HCT116 (cell line): Measurements from ENCODE around the gene ABLIM1. TPM values are rescaled to one million over a fixed set of nuclear protein-coding genes. Genes with fewer than 3 reads are reported as not detected.

ENCODE experiments used
- ATAC-seq: fragments of 200-7000 bp; cut with Tn5 transposase; 2 replicates; pipeline ENCODE4 v1.9.1; 2020; ENCODE audit warnings: mild to moderate bottlenecking, moderate library complexity
- BruUV-seq: library from RNA; stranded (reverse); fragments of 400-500 nt; replicated peaks from 2 replicates; lab custom pipeline; 2021; lab: Mats Ljungman, UMichigan
- CTCF ChIA-PET: fragments of 300-600 bp; sonication (Branson Sonifier 250); formaldehyde crosslinking; loops from one replicate; lab custom pipeline; 2021; ENCODE audit warnings: antibody characterized with exemption; lab: Charles Lee
- POLR2A ChIA-PET: fragments of 300-600, 350-600 bp; sonication (Branson Sonifier 250); formaldehyde crosslinking; loops from one replicate; lab custom pipeline; 2021; ENCODE audit warnings: antibody characterized with exemption; lab: Charles Lee
- RAD21 ChIA-PET, 2 experiments: fragments of 300-600 bp; sonication (Branson Sonifier 250); formaldehyde crosslinking; loops; one replicate each; lab custom pipeline; 2023; ENCODE audit warnings: low total read pairs in 2 of 2; ENCODE audit not compliant: uncharacterized antibody in 2 of 2, unreplicated experiment in 2 of 2, low non-redundant PET in 1 of 2; lab: Charles Lee
- DNase-seq: peaks from one replicate; pipeline ENCODE4 v3.0.0-alpha.2; 2010; ENCODE audit warnings: low read depth, low spot score
- H2AFZ ChIP-seq: fragments of 200-600 bp; shearing (Covaris generic), sonication (generic); 2 replicates; pipeline ENCODE4 v1.6.1; 2017; ENCODE audit warnings: low read depth, mixed run types, mixed read lengths, antibody characterized with exemption, low read length; ENCODE audit not compliant: poor library complexity, severe bottlenecking
- H3K27ac ChIP-seq: 2 replicates; pipeline ENCODE4 v1.5.1; 2012; ENCODE audit warnings: low read depth, low read length
- H3K27me3 ChIP-seq: fragments of 200-600 bp; sonication (generic); 2 replicates; pipeline ENCODE4 v1.6.1; 2016; ENCODE audit warnings: mixed run types, low read length, mixed read lengths; ENCODE audit not compliant: insufficient read depth
- H3K36me3 ChIP-seq, 2 experiments: fragments of 200-500 bp in 1 of 2; fragments of 200-600 bp in 1 of 2; sonication (Bioruptor generic) in 1 of 2; sonication (generic) in 1 of 2; 2 replicates each; pipeline versions ENCODE4 v1.5.1 to v1.6.1; 2014 to 2016; ENCODE audit warnings: low read length in 2 of 2, inconsistent platforms in 1 of 2, mixed read lengths in 1 of 2, mixed run types in 1 of 2; ENCODE audit not compliant: insufficient read depth in 2 of 2, control insufficient read depth in 1 of 2
- H3K4me1 ChIP-seq, 2 experiments: fragments of 200-600 bp in 1 of 2; sonication (generic) in 1 of 2; 2 replicates each; pipeline versions ENCODE4 v1.5.1 to v1.6.1; 2012 to 2017; ENCODE audit warnings: low read length in 2 of 2, inconsistent platforms in 1 of 2, mild to moderate bottlenecking in 1 of 2, mixed read lengths in 1 of 2, mixed run types in 1 of 2, moderate library complexity in 1 of 2; ENCODE audit not compliant: insufficient read depth in 2 of 2, control insufficient read depth in 1 of 2
- H3K4me2 ChIP-seq: fragments of 200-600 bp; sonication (generic); 2 replicates; pipeline ENCODE4 v1.6.1; 2017; ENCODE audit warnings: mixed run types, low read length, mixed read lengths
- H3K4me3 ChIP-seq, 2 experiments: fragments of 200-600 bp in 1 of 2; sonication (generic) in 1 of 2; replicated peaks in 1 of 2; 2 replicates each; pipeline ENCODE4 v1.5.1; 2011 to 2016; ENCODE audit warnings: low read length in 2 of 2, control low read depth in 1 of 2, low read depth in 1 of 2, mild to moderate bottlenecking in 1 of 2, mixed read lengths in 1 of 2, mixed run types in 1 of 2
- H3K79me2 ChIP-seq: fragments of 200-600 bp; sonication (generic); 2 replicates; pipeline ENCODE4 v1.6.1; 2017; ENCODE audit warnings: mild to moderate bottlenecking, mixed run types, low read length, moderate library complexity, mixed read lengths; ENCODE audit not compliant: insufficient read depth
- H3K9ac ChIP-seq: fragments of 200-600 bp; sonication (generic); 2 replicates; pipeline ENCODE4 v1.6.1; 2016; ENCODE audit warnings: low read length, mixed read lengths
- H3K9me2 ChIP-seq: fragments of 200-600 bp; sonication (generic), shearing (Covaris generic); 2 replicates; pipeline ENCODE4 v1.6.1; 2017; ENCODE audit warnings: mixed run types, mild to moderate bottlenecking, moderate library complexity; ENCODE audit not compliant: insufficient read depth
- H3K9me3 ChIP-seq, 2 experiments: fragments of 200-500 bp in 1 of 2; fragments of 200-600 bp in 1 of 2; sonication (Bioruptor generic) in 1 of 2; sonication (generic) in 1 of 2; 2 replicates each; pipeline ENCODE4 v1.6.1; 2014 to 2017; ENCODE audit warnings: low read length in 2 of 2, mixed read lengths in 2 of 2, inconsistent platforms in 1 of 2, low read depth in 1 of 2, mild to moderate bottlenecking in 1 of 2, mixed run types in 1 of 2, moderate library complexity in 1 of 2; ENCODE audit not compliant: control insufficient read depth in 1 of 2, insufficient read depth in 1 of 2
- H4K20me1 ChIP-seq: fragments of 200-600 bp; sonication (generic), shearing (Covaris generic); 2 replicates; pipeline ENCODE4 v1.6.1; 2017; ENCODE audit warnings: mixed run types, mild to moderate bottlenecking, moderate library complexity; ENCODE audit not compliant: insufficient read depth
- CTCF ChIP-seq, 3 experiments: fragments of 200-600 bp in 1 of 3; sonication (generic) in 1 of 3; IDR thresholded peaks in 2 of 3; conservative IDR thresholded peaks in 1 of 3; 2 replicates each; pipeline ENCODE4 v1.5.1; 2012 to 2017; ENCODE audit warnings: low read depth in 2 of 3, low read length in 2 of 3, antibody characterized with exemption in 1 of 3, borderline replicate concordance in 1 of 3, control low read depth in 1 of 3, mild to moderate bottlenecking in 1 of 3, mixed read lengths in 1 of 3, mixed run types in 1 of 3, moderate library complexity in 1 of 3; ENCODE audit not compliant: insufficient read depth in 1 of 3
- EGR1 ChIP-seq: IDR thresholded peaks from 2 replicates; pipeline ENCODE4 v1.6.1; 2012; ENCODE audit warnings: low read depth
- EZH2 ChIP-seq: fragments of 200-600 bp; sonication (generic); IDR thresholded peaks from 2 replicates; pipeline ENCODE4 v1.6.1; 2017; ENCODE audit warnings: antibody characterized with exemption, mixed run types
- FOSL1 ChIP-seq: IDR thresholded peaks from 2 replicates; pipeline ENCODE4 v1.6.1; 2012; ENCODE audit warnings: low read depth
- JUND ChIP-seq: IDR thresholded peaks from 2 replicates; pipeline ENCODE4 v1.6.1; 2012
- MAX ChIP-seq: IDR thresholded peaks from 2 replicates; pipeline ENCODE4 v1.6.1; 2012
- POLR2AphosphoS5 ChIP-seq: IDR thresholded peaks from 2 replicates; pipeline ENCODE4 v1.6.1; 2011; ENCODE audit warnings: mild to moderate bottlenecking, low read depth, low read length, moderate library complexity
- RAD21 ChIP-seq: IDR thresholded peaks from 2 replicates; pipeline ENCODE4 v1.6.1; 2012; ENCODE audit warnings: low read depth, mild to moderate bottlenecking
- REST ChIP-seq: IDR thresholded peaks from 2 replicates; pipeline ENCODE4 v1.6.1; 2012; ENCODE audit warnings: low read depth
- SIN3A ChIP-seq: IDR thresholded peaks from 2 replicates; pipeline ENCODE4 v1.6.1; 2012; ENCODE audit warnings: low read depth
- SP1 ChIP-seq: IDR thresholded peaks from 2 replicates; pipeline ENCODE4 v1.6.1; 2012; ENCODE audit warnings: low read depth
- ZBTB33 ChIP-seq: IDR thresholded peaks from 2 replicates; pipeline ENCODE4 v1.6.1; 2011; ENCODE audit warnings: mild to moderate bottlenecking, low read length, moderate library complexity; ENCODE audit not compliant: insufficient replicate concordance; ENCODE audit errors: extremely low read depth
- intact Hi-C: fragments of 100-400 bp; cut with micrococcal nuclease; formaldehyde crosslinking; loops from 2 replicates; pipeline ENCODE4 v1.10.0; 2022
- total RNA-seq: library from RNA; stranded (reverse); gene quantifications from one replicate; pipeline ENCODE4 v1.2.1, GENCODE V29; 2021; ENCODE audit not compliant: unreplicated experiment

ABLIM1 gene
- total RNA-seq, 1 experiment from 2014 or later, result 96.2 TPM

GRCh38 chr10:114507449-114507848 lies 150.6 kb downstream of the ABLIM1 start:
- no peaks in the 10 kb centered on the region for H4K20me1 ChIP-seq
- POLR2A ChIA-PET, result no interaction called here
- H3K27ac ChIP-seq, result no peak overlapping the region
- H3K4me3 ChIP-seq, result no peak overlapping the region
- intact Hi-C loops, result no loop called here
- no peaks in the 10 kb centered on the region for H3K36me3 ChIP-seq
- H3K79me2 ChIP-seq, result peaks cover 48% of the 10 kb centered on the region
- CTCF ChIA-PET, result no interaction called here
- RAD21 ChIA-PET, result no interaction called here
- TF ChIP-seq RAD21, result no peak
- H3K4me2 ChIP-seq, result peak overlapping the region; percentile 15; the same call in 1 of the 2 replicates
- no peaks in the 10 kb centered on the region for H3K9me2 ChIP-seq
- BruUV-seq, result no TSS peak
- no peaks in the 10 kb centered on the region for H3K27me3 ChIP-seq
- DNase-seq (no peak), ATAC-seq (peak; percentile 82)
- no peaks in the 10 kb centered on the region for H3K9me3 ChIP-seq
- H2AFZ ChIP-seq, result no peak overlapping the region
- no peak overlapping the region for H3K9ac ChIP-seq
- H3K4me1 ChIP-seq, result peaks cover 18% of the 10 kb centered on the region in 2 experiments

- no TSS peak for BruUV-seq
- ATAC-seq (no peak), DNase-seq (no peak)
- intact Hi-C loops, result no loop called here
- TF ChIP-seq CTCF (IDR thresholded peaks at IDR 0.05 in 2 of 3, conservative IDR thresholded peaks at IDR 0.05 in 1 of 3; ENCODE audit: borderline replicate concordance in 1 of 3, insufficient read depth in 1 of 3, low read depth in 2 of 3, low read length in 2 of 3) (no peak), REST (no peak), ZBTB33 (no peak), RAD21 (no peak), FOSL1 (no peak), SP1 (no peak), MAX (no peak), JUND (no peak), EZH2 (no peak), POLR2AphosphoS5 (no peak), SIN3A (no peak), EGR1 (no peak)
- Histone ChIP-seq H3K79me2 (peaks cover 43% of the 10 kb centered on the region), H3K4me3 (no peak overlapping the region), H3K4me1 (peaks cover 14 to 18% of the 10 kb centered on the region in 2 experiments), H3K9ac (no peak overlapping the region), H3K9me2 (no peaks in the 10 kb centered on the region), H2AFZ (no peak overlapping the region), H3K36me3 (no peaks in the 10 kb centered on the region), H3K27me3 (no peaks in the 10 kb centered on the region), H4K20me1 (no peaks in the 10 kb centered on the region), H3K4me2 (no peak overlapping the region), H3K9me3 (no peaks in the 10 kb centered on the region), H3K27ac (no peak overlapping the region)
- POLR2A ChIA-PET, result interaction anchor here (1.1 kb wide), 1 partner anchor 20 kb away, joined by 3 read pairs; no protein-coding TSS in a partner anchor
- RAD21 ChIA-PET, result no interaction called here
- CTCF ChIA-PET, result no interaction called here
Measured at GRCh38 chr10:114506871-114507385, 151.1 kb downstream of the ABLIM1 start.
